Astrocyte (in vitro differentiated cells and primary cell): ENCODE data around the gene XPC.

Experiments
- CTCF ChIP-seq: IDR thresholded peaks from 2 replicates; pipeline ENCODE4 v1.5.1; 2011; ENCODE audit warnings: low read depth, mild to moderate bottlenecking, inconsistent platforms, low read length, moderate library complexity; ENCODE audit not compliant: insufficient read depth
- EZH2 ChIP-seq: IDR thresholded peaks from 2 replicates; pipeline ENCODE4 v1.6.1; 2012; ENCODE audit warnings: mild to moderate bottlenecking, low read length, inconsistent platforms; ENCODE audit not compliant: insufficient read depth

- TF ChIP-seq EZH2: no peak
- no peak for TF ChIP-seq CTCF
Observed at GRCh38 chr3:14133188-14133800, 45.1 kb downstream of the XPC start.
